ENCODE measurements around the gene ACOX1. TPM values are rescaled to one million over a fixed set of nuclear protein-coding genes. Genes with fewer than 3 reads are reported as not detected.

ACOX1 gene
- total RNA-seq, 1 experiment from 2014 or later, result 50.2 TPM

GRCh38 chr17:75902406-75902805, 76.6 kb downstream of the ACOX1 start:
- Histone ChIP-seq H3K4me3 (replicated peaks in 1 of 2; ENCODE audit: low read depth in 1 of 2, low read length in 2 of 2) (no peak overlapping the region), H3K4me2 (ENCODE audit: low read length) (no peak overlapping the region), H4K20me1 (ENCODE audit: insufficient read depth) (no peaks in the 10 kb centered on the region), H3K9me3 (ENCODE audit: control insufficient read depth in 1 of 2, insufficient read depth in 1 of 2, low read depth in 1 of 2, low read length in 2 of 2) (no peaks in the 10 kb centered on the region), H3K27me3 (ENCODE audit: insufficient read depth, low read length) (no peaks in the 10 kb centered on the region), H3K4me1 (ENCODE audit: control insufficient read depth in 1 of 2, insufficient read depth in 2 of 2, low read length in 2 of 2) (peaks cover 19 to 29% of the 10 kb centered on the region in 2 experiments), H3K9me2 (ENCODE audit: insufficient read depth) (no peaks in the 10 kb centered on the region), H3K79me2 (ENCODE audit: insufficient read depth, low read length) (peaks cover 29% of the 10 kb centered on the region), H3K9ac (ENCODE audit: low read length) (no peak overlapping the region), H3K36me3 (ENCODE audit: control insufficient read depth in 1 of 2, insufficient read depth in 2 of 2, low read length in 2 of 2) (peaks cover 24 to 38% of the 10 kb centered on the region in 2 experiments), H2AFZ (ENCODE audit: low read depth, low read length, poor library complexity, severe bottlenecking) (no peak overlapping the region), H3K27ac (ENCODE audit: low read depth, low read length) (no peak overlapping the region)
- TF ChIP-seq ELF1 (IDR thresholded peaks at IDR 0.05; ENCODE audit: borderline replicate concordance, low read depth) (no peak), SIN3A (IDR thresholded peaks at IDR 0.05; ENCODE audit: low read depth) (no peak; the same call in 1 of the 2 replicates), MAX (IDR thresholded peaks at IDR 0.05) (no peak), SP1 (IDR thresholded peaks at IDR 0.05; ENCODE audit: low read depth) (no peak)
- intact Hi-C loops (cut with micrococcal nuclease), result loop anchor here (10.0 kb wide), 1 partner anchor 202 kb away; the partner anchor contains the start of gene EXOC7
- CTCF ChIA-PET, result no interaction called here
- RAD21 ChIA-PET (ENCODE audit: low non-redundant PET in 1 of 2, low total read pairs in 2 of 2, uncharacterized antibody in 2 of 2, unreplicated experiment in 2 of 2), result no interaction called here
- TSS peak; percentile 3 for BruUV-seq (replicated peaks)
- DNase-seq (ENCODE audit: low read depth, low spot score) (no peak), ATAC-seq (no peak)
- POLR2A ChIA-PET, result interaction anchor here (1.0 to 1.4 kb wide), 2 partner anchors 25 to 30 kb away, joined by 3 read pairs; no protein-coding TSS in a partner anchor

- Histone ChIP-seq H4K20me1 (ENCODE audit: insufficient read depth) (no peaks in the 10 kb centered on the region), H3K4me1 (ENCODE audit: control insufficient read depth in 1 of 2, insufficient read depth in 2 of 2, low read length in 2 of 2) (peaks cover 24 to 34% of the 10 kb centered on the region in 2 experiments), H3K4me3 (replicated peaks in 1 of 2; ENCODE audit: low read depth in 1 of 2, low read length in 2 of 2) (no peak overlapping the region), H2AFZ (ENCODE audit: low read depth, low read length, poor library complexity, severe bottlenecking) (no peak overlapping the region), H3K9me3 (ENCODE audit: control insufficient read depth in 1 of 2, insufficient read depth in 1 of 2, low read depth in 1 of 2, low read length in 2 of 2) (no peaks in the 10 kb centered on the region), H3K9me2 (ENCODE audit: insufficient read depth) (no peaks in the 10 kb centered on the region), H3K4me2 (ENCODE audit: low read length) (no peak overlapping the region), H3K27me3 (ENCODE audit: insufficient read depth, low read length) (no peaks in the 10 kb centered on the region), H3K79me2 (ENCODE audit: insufficient read depth, low read length) (peaks cover 29% of the 10 kb centered on the region), H3K36me3 (ENCODE audit: control insufficient read depth in 1 of 2, insufficient read depth in 2 of 2, low read length in 2 of 2) (peaks cover 24 to 40% of the 10 kb centered on the region in 2 experiments), H3K9ac (ENCODE audit: low read length) (no peak overlapping the region), H3K27ac (ENCODE audit: low read depth, low read length) (no peak overlapping the region; the same call in 1 of the 2 replicates)
- ChIA-PET POLR2A (interaction anchor here (1.4 kb wide), 1 partner anchor 25 kb away, joined by 3 read pairs; no protein-coding TSS in a partner anchor), CTCF (no interaction called here), RAD21 (ENCODE audit: low non-redundant PET in 1 of 2, low total read pairs in 2 of 2, uncharacterized antibody in 2 of 2, unreplicated experiment in 2 of 2) (no interaction called here)
- intact Hi-C loops (cut with micrococcal nuclease), result loop anchor here (10.0 kb wide), 1 partner anchor 203 kb away; the partner anchor contains the start of gene EXOC7
- DNase-seq (ENCODE audit: low read depth, low spot score) (no peak), ATAC-seq (no peak)
- BruUV-seq (replicated peaks), result no TSS peak
- no peak for TF ChIP-seq ATF3 (IDR thresholded peaks at IDR 0.05)
- no peak for TF ChIP-seq CBX3 (IDR thresholded peaks at IDR 0.05; ENCODE audit: low read depth)
- TF ChIP-seq ELF1 (IDR thresholded peaks at IDR 0.05; ENCODE audit: borderline replicate concordance, low read depth), result no peak
- TF ChIP-seq TCF7L2 (IDR thresholded peaks at IDR 0.05; ENCODE audit: borderline replicate concordance, extremely low read depth, insufficient read depth, insufficient read length), result no peak
- TF ChIP-seq ZNF274 (IDR thresholded peaks at IDR 0.05; ENCODE audit: low read depth, low read length), result no peak
- TF ChIP-seq SIN3A (IDR thresholded peaks at IDR 0.05; ENCODE audit: low read depth), result no peak
- TF ChIP-seq POLR2AphosphoS5 (IDR thresholded peaks at IDR 0.05; ENCODE audit: low read depth, low read length), result no peak
- no peak for TF ChIP-seq EZH2 (IDR thresholded peaks at IDR 0.05)
- TF ChIP-seq JUND (IDR thresholded peaks at IDR 0.05), result no peak
- TF ChIP-seq SP1 (IDR thresholded peaks at IDR 0.05; ENCODE audit: low read depth), result no peak
- TF ChIP-seq YY1 (IDR thresholded peaks at IDR 0.05; ENCODE audit: extremely low read depth, insufficient replicate concordance, low read depth, low read length), result no peak
- TF ChIP-seq RAD21 (IDR thresholded peaks at IDR 0.05; ENCODE audit: low read depth), result no peak
- TF ChIP-seq FOSL1 (IDR thresholded peaks at IDR 0.05; ENCODE audit: low read depth), result no peak
- TF ChIP-seq ZFX (IDR thresholded peaks at IDR 0.05), result no peak
- no peak for TF ChIP-seq ZBTB33 (IDR thresholded peaks at IDR 0.05; ENCODE audit: extremely low read depth, insufficient replicate concordance, low read length)
- TF ChIP-seq CTCF (IDR thresholded peaks at IDR 0.05 in 2 of 3, conservative IDR thresholded peaks at IDR 0.05 in 1 of 3; ENCODE audit: borderline replicate concordance in 1 of 3, insufficient read depth in 1 of 3, low read depth in 2 of 3, low read length in 2 of 3), result no peak
Measured at GRCh38 chr17:75901727-75902126, 77.2 kb downstream of the ACOX1 start.

Measured in HCT116 (cell line).